A673 (cell line): Measurements from ENCODE around the gene DTWD2. TPM values are rescaled to one million over a fixed set of nuclear protein-coding genes. Genes with fewer than 3 reads are reported as not detected.
A peak's percentile ranks its signal among the peaks of the same experiment; 100 is the strongest.
"Not testable (repeated sequence)": the region's sequence is repeated elsewhere in the genome, so short reads cannot be mapped to it uniquely, and the experiment has no call there.

Experiments
- BruUV-seq: library from RNA; stranded (reverse); fragments of 400-500 nt; replicated peaks from 2 replicates; lab custom pipeline; 2021; lab: Mats Ljungman, UMichigan
- CTCF ChIA-PET: fragments of 300-600 bp; sonication (Branson Sonifier 250); formaldehyde crosslinking; loops from one replicate; lab custom pipeline; 2022; ENCODE audit warnings: antibody characterized with exemption; lab: Charles Lee
- POLR2A ChIA-PET: fragments of 300-600 bp; sonication (Branson Sonifier 250); formaldehyde crosslinking; loops from one replicate; lab custom pipeline; 2022; ENCODE audit warnings: antibody characterized with exemption; ENCODE audit not compliant: low non-redundant PET; lab: Charles Lee
- DNase-seq: peaks from one replicate; pipeline ENCODE4 v3.0.0-alpha.2; 2015; ENCODE audit warnings: low spot score
- H3K27ac ChIP-seq: fragments of 200-600 bp; sonication (generic); 2 replicates; pipeline ENCODE4 v1.5.1; 2016; ENCODE audit warnings: mixed run types, low read depth, mild to moderate bottlenecking, mixed read lengths, antibody characterized with exemption, low read length; ENCODE audit not compliant: poor library complexity, severe bottlenecking
- H3K27me3 ChIP-seq: fragments of 200-600 bp; sonication (generic); replicated peaks from 2 replicates; pipeline ENCODE4 v1.6.1; 2017; ENCODE audit warnings: mixed run types, low read depth, mild to moderate bottlenecking, mixed read lengths, antibody characterized with exemption, low read length; ENCODE audit not compliant: insufficient read depth, poor library complexity
- H3K36me3 ChIP-seq: fragments of 200-600 bp; sonication (generic); 2 replicates; pipeline ENCODE4 v1.6.1; 2016; ENCODE audit warnings: mixed run types, mild to moderate bottlenecking, mixed read lengths, antibody characterized with exemption, low read length; ENCODE audit not compliant: insufficient read depth, poor library complexity, severe bottlenecking
- H3K4me1 ChIP-seq: fragments of 200-600 bp; sonication (generic); 2 replicates; pipeline ENCODE4 v1.6.1; 2017; ENCODE audit warnings: mixed run types, mild to moderate bottlenecking, mixed read lengths, antibody characterized with exemption, low read length; ENCODE audit not compliant: insufficient read depth, poor library complexity, severe bottlenecking
- H3K4me3 ChIP-seq: fragments of 200-600 bp; sonication (generic); 2 replicates; pipeline ENCODE4 v1.5.1; 2016; ENCODE audit warnings: low read depth, mixed run types, mild to moderate bottlenecking, mixed read lengths, low read length; ENCODE audit not compliant: poor library complexity, severe bottlenecking
- H3K9me3 ChIP-seq: fragments of 200-600 bp; sonication (generic); 2 replicates; pipeline ENCODE4 v1.6.1; 2016; ENCODE audit warnings: mixed run types, low read depth, mild to moderate bottlenecking, mixed read lengths, antibody characterized with exemption, low read length; ENCODE audit not compliant: poor library complexity, severe bottlenecking
- CTCF ChIP-seq: fragments of 300-800, 200-600 bp; sonication (generic); conservative IDR thresholded peaks from 2 replicates; pipeline ENCODE4 v1.5.1; 2017; ENCODE audit warnings: low read depth, mild to moderate bottlenecking, antibody characterized with exemption, low read length, moderate library complexity, mixed read lengths
- EZH2 ChIP-seq: fragments of 200-600 bp; sonication (generic); IDR thresholded peaks from 2 replicates; pipeline ENCODE4 v1.6.1; 2017; ENCODE audit warnings: borderline replicate concordance, low read depth, mild to moderate bottlenecking, mixed read lengths, antibody characterized with exemption, low read length; ENCODE audit not compliant: poor library complexity, severe bottlenecking
- intact Hi-C: fragments of 100-400 bp; cut with micrococcal nuclease; formaldehyde crosslinking; loops from one replicate; pipeline ENCODE4 v1.10.0; 2022; ENCODE audit not compliant: unreplicated experiment
- total RNA-seq: library from RNA; stranded (reverse); gene quantifications from 2 replicates; pipeline ENCODE4 v1.2.3, GENCODE V29; 2021

Gene DTWD2
- total RNA-seq, 1 experiment from 2014 or later = 12.1 TPM

- no TSS peak for BruUV-seq
- TF ChIP-seq CTCF (no peak), EZH2 (no peak)
- CTCF ChIA-PET = no interaction called here
These were observed 66.5 kb downstream of the DTWD2 start for GRCh38 chr5:118921866-118922265.

GRCh38 chr5:118919016-118919415 is 69.3 kb downstream of the DTWD2 start:
- CTCF ChIA-PET = no interaction called here

More at GRCh38 chr5:118921866-118922265, 66.5 kb downstream of the DTWD2 start:
- Histone ChIP-seq H3K36me3 (no peaks in the 10 kb centered on the region), H3K27me3 (no peaks in the 10 kb centered on the region), H3K9me3 (no peaks in the 10 kb centered on the region), H3K4me1 (peaks cover 19% of the 10 kb centered on the region), H3K4me3 (no peak overlapping the region), H3K27ac (no peak overlapping the region)
- POLR2A ChIA-PET = no interaction called here
- intact Hi-C loops = no loop called here
- DNase-seq = no peak

GRCh38 chr5:118918232-118918631 is 70.1 kb downstream of the DTWD2 start:
- ChIA-PET POLR2A (no interaction called here), CTCF (no interaction called here)
- no peaks in the 10 kb centered on the region for H3K9me3 ChIP-seq
- intact Hi-C loops = no loop called here
- TF ChIP-seq EZH2 = no peak
- no peak for TF ChIP-seq CTCF
- DNase-seq = no peak
- H3K27me3 ChIP-seq = no peaks in the 10 kb centered on the region
- H3K36me3 ChIP-seq = no peaks in the 10 kb centered on the region
- BruUV-seq = no TSS peak
- H3K27ac ChIP-seq = peak overlapping the region; percentile 71
- H3K4me3 ChIP-seq = no peak overlapping the region
- H3K4me1 ChIP-seq = peaks cover 19% of the 10 kb centered on the region

More at GRCh38 chr5:118919016-118919415, 69.3 kb downstream of the DTWD2 start:
- peak; percentile 88 for DNase-seq
- H3K4me1 ChIP-seq = peaks cover 19% of the 10 kb centered on the region
- intact Hi-C loops = no loop called here
- no peaks in the 10 kb centered on the region for H3K9me3 ChIP-seq
- peak overlapping the region; percentile 71 for H3K27ac ChIP-seq
- H3K36me3 ChIP-seq = no peaks in the 10 kb centered on the region
- no TSS peak for BruUV-seq
- POLR2A ChIA-PET = no interaction called here
- no peaks in the 10 kb centered on the region for H3K27me3 ChIP-seq
- H3K4me3 ChIP-seq = no peak overlapping the region
- TF ChIP-seq EZH2 = no peak

GRCh38 chr5:118907536-118907935 is 80.8 kb downstream of the DTWD2 start:
- H3K9me3 ChIP-seq, H3K27ac ChIP-seq, POLR2A ChIA-PET, CTCF ChIA-PET, H3K4me3 ChIP-seq, H3K36me3 ChIP-seq, DNase-seq, H3K27me3 ChIP-seq, intact Hi-C loops, BruUV-seq: not testable (repeated sequence)
- H3K4me1 ChIP-seq = peaks cover 17% of the 10 kb centered on the region
